Measurements from ENCODE around the gene SECISBP2. TPM values are rescaled to one million over a fixed set of nuclear protein-coding genes. Genes with fewer than 3 reads are reported as not detected.

SECISBP2 gene
- total RNA-seq, 1 donor from 2014 or later, result 15.1 TPM

GRCh38 chr9:89304834-89305188, 13.5 kb upstream of the SECISBP2 start:
- DNase-seq (ENCODE audit: low spot score), result no peak
- H3K27ac Mint-ChIP-seq (ENCODE audit: unreplicated experiment), result no peak overlapping the region
- H3K27me3 Mint-ChIP-seq (ENCODE audit: low read depth), result no peaks in the 10 kb centered on the region
- peaks cover 3% of the 10 kb centered on the region for H3K4me1 Mint-ChIP-seq (ENCODE audit: low read depth)
- H3K4me3 Mint-ChIP-seq (ENCODE audit: unreplicated experiment), result no peak overlapping the region
- no peaks in the 10 kb centered on the region for H3K9me3 Mint-ChIP-seq (ENCODE audit: low read depth)
- no peak for TF ChIP-seq CTCF (IDR thresholded peaks at IDR 0.05)
- no peaks in the 10 kb centered on the region for H3K36me3 Mint-ChIP-seq (ENCODE audit: low read depth)

GRCh38 chr9:89305868-89306267, 12.4 kb upstream of the SECISBP2 start:
- no peak overlapping the region for H3K27ac Mint-ChIP-seq (ENCODE audit: unreplicated experiment)
- no peak overlapping the region for H3K4me3 Mint-ChIP-seq (ENCODE audit: unreplicated experiment)
- H3K4me1 Mint-ChIP-seq (ENCODE audit: low read depth), result peaks cover 9% of the 10 kb centered on the region

DNA sequence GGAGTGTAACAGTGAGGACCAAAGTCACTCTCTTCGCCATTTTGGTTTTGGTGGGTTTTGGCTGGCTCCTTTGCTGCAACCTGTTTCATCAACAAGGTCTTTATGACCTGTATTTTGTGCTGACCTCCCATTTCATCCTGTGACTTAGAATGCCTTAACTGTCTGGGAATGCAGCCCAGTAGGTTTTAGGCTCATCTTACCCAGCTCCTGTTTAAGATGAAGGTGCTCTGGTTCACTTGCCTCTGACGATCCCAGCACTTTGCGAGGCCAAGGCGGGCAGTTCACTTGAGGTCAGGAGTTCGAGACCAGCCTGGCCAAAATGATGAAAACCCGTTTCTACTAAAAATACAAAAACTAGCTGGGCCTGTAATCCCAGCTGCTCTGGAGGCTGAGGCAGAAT, 9.1 kb upstream of the SECISBP2 start:
- no peak for TF ChIP-seq CTCF (IDR thresholded peaks at IDR 0.05)
- H3K9me3 Mint-ChIP-seq (ENCODE audit: low read depth), result no peaks in the 10 kb centered on the region
- H3K27ac Mint-ChIP-seq (ENCODE audit: unreplicated experiment), result peak overlapping the region; percentile 100
- peaks cover 27% of the 10 kb centered on the region for H3K4me1 Mint-ChIP-seq (ENCODE audit: low read depth)
- H3K27me3 Mint-ChIP-seq (ENCODE audit: low read depth), result no peaks in the 10 kb centered on the region
- H3K4me3 Mint-ChIP-seq (ENCODE audit: unreplicated experiment), result no peak overlapping the region
- DNase-seq (ENCODE audit: low spot score), result no peak
- no peaks in the 10 kb centered on the region for H3K36me3 Mint-ChIP-seq (ENCODE audit: low read depth)

More at GRCh38 chr9:89305868-89306267, 12.4 kb upstream of the SECISBP2 start:
- H3K9me3 Mint-ChIP-seq (ENCODE audit: low read depth), result no peaks in the 10 kb centered on the region
- no peak for DNase-seq (ENCODE audit: low spot score)
- H3K36me3 Mint-ChIP-seq (ENCODE audit: low read depth), result no peaks in the 10 kb centered on the region
- no peak for TF ChIP-seq CTCF (IDR thresholded peaks at IDR 0.05)
- no peaks in the 10 kb centered on the region for H3K27me3 Mint-ChIP-seq (ENCODE audit: low read depth)

GRCh38 chr9:89309608-89310474, 8.5 kb upstream of the SECISBP2 start:
- Mint-ChIP-seq H3K4me3 (ENCODE audit: unreplicated experiment) (peak overlapping the region; percentile 90), H3K27me3 (ENCODE audit: low read depth) (no peaks in the 10 kb centered on the region), H3K36me3 (ENCODE audit: low read depth) (no peaks in the 10 kb centered on the region), H3K4me1 (ENCODE audit: low read depth) (peaks cover 34% of the 10 kb centered on the region), H3K9me3 (ENCODE audit: low read depth) (no peaks in the 10 kb centered on the region), H3K27ac (ENCODE audit: unreplicated experiment) (peak overlapping the region; percentile 100)
- DNase-seq (ENCODE audit: low spot score), result no peak
- no peak for TF ChIP-seq CTCF (IDR thresholded peaks at IDR 0.05)

- Mint-ChIP-seq H3K4me3 (ENCODE audit: unreplicated experiment) (peak within 1 kb of the TSS; percentile 90), H3K27me3 (ENCODE audit: low read depth) (no peaks in the 10 kb centered on the region), H3K9me3 (ENCODE audit: low read depth) (no peaks in the 10 kb centered on the region), H3K27ac (ENCODE audit: unreplicated experiment) (peak within 1 kb of the TSS; percentile 100), H3K4me1 (ENCODE audit: low read depth) (peaks cover 35% of the 10 kb centered on the region), H3K36me3 (ENCODE audit: low read depth) (no peaks in the 10 kb centered on the region)
- TF ChIP-seq CTCF (IDR thresholded peaks at IDR 0.05), result peak; percentile 38
- DNase-seq (ENCODE audit: low spot score), result peak; percentile 100
Measured at GRCh38 chr9:89310475-89311345, 7.6 kb upstream of the SECISBP2 start, which contains the start of gene CKS2. Gene CKS2, plus strand, starts transcription at chr9:89311195. Its CDS starts 98 bp downstream, at chr9:89311293.

Measured in chondrocyte (in vitro differentiated cells).